GM12878 (cell line): ENCODE results near the gene ABR. TPM values are rescaled to one million over a fixed set of nuclear protein-coding genes. Genes with fewer than 3 reads are reported as not detected.

Source experiments
- BACH1 ChIP-seq: fragments of 450-650 bp; IDR thresholded peaks from 2 replicates; pipeline ENCODE4 v1.6.1; 2017; ENCODE audit warnings: mild to moderate bottlenecking, borderline replicate concordance
- BCLAF1 ChIP-seq: fragments of 450-650 bp; IDR thresholded peaks from 2 replicates; pipeline ENCODE4 v1.6.1; 2017; ENCODE audit warnings: antibody characterized with exemption, mild to moderate bottlenecking, moderate library complexity
- CBX5 ChIP-seq: sonication (generic); IDR thresholded peaks from 2 replicates; pipeline ENCODE4 v1.6.1; 2016; ENCODE audit warnings: low read depth, moderate library complexity, mild to moderate bottlenecking, inconsistent platforms
- HDAC2 ChIP-seq: fragments of 200-600 bp; sonication (generic); IDR thresholded peaks from 2 replicates; pipeline ENCODE4 v1.6.1; 2017
- IKZF2 ChIP-seq, 2 experiments: fragments of 450-650 bp; IDR thresholded peaks; 2 replicates each; pipeline ENCODE4 v1.6.1; 2017; ENCODE audit warnings: mild to moderate bottlenecking in 2 of 2, moderate library complexity in 2 of 2
- IRF3 ChIP-seq: fragments of 450-650 bp; IDR thresholded peaks from 2 replicates; pipeline ENCODE4 v1.6.1; 2014; ENCODE audit warnings: mild to moderate bottlenecking
- LARP7 ChIP-seq: fragments of 450-650 bp; IDR thresholded peaks from 2 replicates; pipeline ENCODE4 v1.6.1; 2017; ENCODE audit warnings: mild to moderate bottlenecking
- MEF2B ChIP-seq: fragments of 450-650 bp; IDR thresholded peaks from 2 replicates; pipeline ENCODE4 v1.6.1; 2018; ENCODE audit warnings: mild to moderate bottlenecking, moderate library complexity; ENCODE audit not compliant: partially characterized antibody, poor library complexity, severe bottlenecking
- NBN ChIP-seq: fragments of 450-650 bp; IDR thresholded peaks from 2 replicates; pipeline ENCODE4 v1.6.1; 2016
- POLR2A ChIP-seq: IDR thresholded peaks from 2 replicates; pipeline ENCODE4 v1.6.1; 2011; ENCODE audit warnings: low read depth, mild to moderate bottlenecking, low read length
- RELB ChIP-seq: fragments of 450-650 bp; IDR thresholded peaks from 2 replicates; pipeline ENCODE4 v1.6.1; 2017; ENCODE audit warnings: low read depth, mild to moderate bottlenecking, moderate library complexity
- SMAD5 ChIP-seq: IDR thresholded peaks from 2 replicates; pipeline ENCODE4 v1.6.1; 2016; ENCODE audit warnings: antibody characterized with exemption, low read depth
- SP1 ChIP-seq: IDR thresholded peaks from one replicate; pipeline ENCODE4 v1.6.1; 2011; ENCODE audit warnings: low read depth, low read length
- TAF1 ChIP-seq: IDR thresholded peaks from 2 replicates; pipeline ENCODE4 v1.6.1; 2011; ENCODE audit warnings: mild to moderate bottlenecking, low read depth, low read length, borderline replicate concordance
- ZBED1 ChIP-seq: IDR thresholded peaks from 2 replicates; pipeline ENCODE4 v1.6.1; 2016; ENCODE audit warnings: borderline replicate concordance
- ZNF207 ChIP-seq: fragments of 450-650 bp; IDR thresholded peaks from 2 replicates; pipeline ENCODE4 v1.6.1; 2014; ENCODE audit warnings: antibody characterized with exemption, mild to moderate bottlenecking, borderline replicate concordance
- ZNF24 ChIP-seq: fragments of 450-650 bp; IDR thresholded peaks from 2 replicates; pipeline ENCODE4 v1.6.1; 2017; ENCODE audit warnings: antibody characterized with exemption, mild to moderate bottlenecking
- ZNF274 ChIP-seq: IDR thresholded peaks from one replicate; pipeline ENCODE4 v1.8.0; 2011; ENCODE audit not compliant: insufficient read length, insufficient read depth
- ZNF687 ChIP-seq: fragments of 450-650 bp; IDR thresholded peaks from 2 replicates; pipeline ENCODE4 v1.6.1; 2017; ENCODE audit warnings: mild to moderate bottlenecking, moderate library complexity
- polyA plus RNA-seq, 11 experiments: library from polyadenylated mRNA; depleted of rRNA in 4 of 11; unstranded in 6 of 11; stranded (reverse) in 5 of 11; fragments of >200 nt; fragmentation: Nextera tagmentation in 4 of 11; fragmentation: Illumina TruSeq in 1 of 11; extraction: Ambion mirVana in 4 of 11; extraction: Trizol in 1 of 11; gene quantifications; 1 replicate in 1 of 11; 2 replicates in 10 of 11; pipeline versions ENCODE4 v1.2.1 to v1.2.3, GENCODE V29; 2011 to 2016; ENCODE audit warnings: inconsistent platforms in 2 of 11, missing spikeins in 2 of 11, low read depth in 1 of 11
- total RNA-seq, 4 experiments: library from RNA; depleted of rRNA in 3 of 4; stranded (reverse); fragments of >200 nt in 3 of 4; fragmentation: Illumina TruSeq in 1 of 4; extraction: Trizol in 1 of 4; gene quantifications; 2 replicates each; pipeline versions ENCODE4 v1.2.1 to v1.2.3, GENCODE V29; 2013 to 2021

Gene ABR
- total and polyA plus RNA-seq, 10 of the 15 experiments (the other 5 are each of a cell fraction or from before 2014, with no cell fraction given) = 1.4 to 112 (median 30.0) TPM

- peak; percentile 58; the same call in 1 of the 2 replicates for TF ChIP-seq RELB
- no peak for TF ChIP-seq BACH1
- TF ChIP-seq SMAD5 = no peak
- no peak for TF ChIP-seq BCLAF1
- TF ChIP-seq NBN = no peak
- TF ChIP-seq IKZF2 (IDR thresholded peaks at IDR 0.05) = peak; percentile 63 to 78; a peak in 2 of 4 replicates
- no peak for TF ChIP-seq CBX5
- TF ChIP-seq LARP7 = no peak
- TF ChIP-seq TAF1 = 0 out of 2 replicates have a peak, but pooled peaks have one; percentile 32
- TF ChIP-seq ZNF207 = no peak
- TF ChIP-seq ZBED1 = no peak
- no peak for TF ChIP-seq IRF3
- no peak for TF ChIP-seq SP1
- no peak for TF ChIP-seq ZNF274
- TF ChIP-seq POLR2A = no peak
- peak; percentile 34 for TF ChIP-seq MEF2B
- no peak for TF ChIP-seq ZNF24
- TF ChIP-seq HDAC2 = no peak
- no peak; the same call in 1 of the 2 replicates for TF ChIP-seq ZNF687
Measured at GRCh38 chr17:1216217-1217088, 36.7 kb upstream of the ABR start (continued).
